Midbrain (tissue), 1 donor: ENCODE results near the gene SLC38A9.

ENCODE experiments used
- DNase-seq: peaks from one replicate; lab custom pipeline; 2025; lab: John Stamatoyannopoulos, UW

Gene SLC38A9

GRCh38 chr5:55650386-55650785 is 61.7 kb downstream of the SLC38A9 start:
- no peak for DNase-seq

- DNase-seq: no peak
Measured at GRCh38 chr5:55649963-55650362, 62.2 kb downstream of the SLC38A9 start.

DNA sequence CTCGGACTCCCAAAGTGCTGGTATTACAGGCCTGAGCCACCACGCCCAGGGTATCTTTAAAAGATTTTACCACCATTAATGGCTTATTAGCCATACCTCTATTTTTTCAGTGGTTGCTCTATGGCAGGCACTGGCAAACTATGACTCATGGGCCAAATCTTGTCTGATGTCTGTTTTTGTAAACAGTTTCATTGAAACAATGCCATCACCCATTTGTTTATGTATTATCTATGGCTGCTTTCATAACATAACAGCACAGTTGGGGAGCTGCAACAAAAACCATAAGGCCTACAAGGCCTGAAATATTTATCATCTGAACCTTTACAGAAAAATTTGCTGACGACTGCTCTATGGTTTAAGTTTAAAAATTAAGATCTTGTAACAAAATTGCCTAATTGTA is 66.8 kb downstream of the SLC38A9 start:
- no peak for DNase-seq

GRCh38 chr5:55638455-55638854 is 73.7 kb downstream of the SLC38A9 start:
- no peak for DNase-seq

DNA sequence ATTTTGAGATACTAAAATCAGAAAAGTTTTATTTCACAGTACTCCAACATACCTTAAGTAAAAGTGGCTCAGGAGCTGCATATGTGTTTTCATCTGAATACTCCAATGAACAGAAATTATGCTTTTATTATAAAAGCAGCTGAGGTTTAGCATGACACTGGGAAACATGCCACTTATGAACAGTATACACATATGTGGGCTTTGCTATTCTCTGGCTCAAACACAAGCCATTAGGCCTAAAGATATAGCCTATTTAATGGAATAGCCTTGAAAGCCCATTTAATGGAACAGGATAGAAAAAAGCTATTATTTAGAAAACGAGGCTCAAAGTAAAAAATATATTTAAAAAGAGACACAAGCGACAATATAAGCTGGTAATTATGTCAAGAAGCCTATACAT is 74.1 kb downstream of the SLC38A9 start:
- no peak for DNase-seq

DNA sequence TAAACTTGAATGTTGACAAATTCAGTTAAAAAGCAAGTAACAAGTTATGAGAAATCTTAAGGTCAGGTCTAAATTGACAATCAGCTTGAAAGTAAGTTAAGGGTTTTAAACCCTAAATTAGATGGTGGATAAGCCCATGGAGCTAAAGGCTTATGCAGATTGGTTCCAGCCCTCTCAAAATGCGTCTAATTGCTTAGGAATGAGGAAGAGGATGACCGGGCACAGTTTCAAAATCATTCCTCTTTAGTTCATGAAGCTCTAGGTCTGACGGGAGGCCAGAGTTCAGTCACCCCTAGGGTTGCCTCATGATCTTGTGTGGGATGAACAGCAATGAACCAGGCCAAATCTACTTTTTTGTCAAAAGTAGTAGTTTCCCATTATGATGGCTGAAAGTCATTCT is 75.4 kb downstream of the SLC38A9 start:
- no peak for DNase-seq

DNA sequence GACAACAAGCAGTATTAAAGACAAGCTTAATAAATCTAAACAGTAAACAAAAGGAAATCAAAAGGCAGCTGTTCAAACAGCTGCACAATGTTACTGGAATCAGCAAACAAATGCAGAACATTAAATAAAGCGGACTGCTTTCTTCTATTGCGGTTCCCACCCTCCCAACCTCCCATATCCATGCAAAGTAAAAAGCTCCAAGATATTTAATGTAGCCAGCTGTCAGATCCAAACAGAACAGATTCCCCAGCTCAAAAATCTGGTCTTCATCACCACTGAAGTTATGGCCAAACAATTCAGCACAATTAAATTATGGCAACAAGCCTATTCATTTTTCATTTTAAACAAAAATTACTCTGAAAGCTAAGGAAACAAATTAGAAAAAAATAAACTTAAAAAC is 75.9 kb downstream of the SLC38A9 start:
- no peak for DNase-seq

DNA sequence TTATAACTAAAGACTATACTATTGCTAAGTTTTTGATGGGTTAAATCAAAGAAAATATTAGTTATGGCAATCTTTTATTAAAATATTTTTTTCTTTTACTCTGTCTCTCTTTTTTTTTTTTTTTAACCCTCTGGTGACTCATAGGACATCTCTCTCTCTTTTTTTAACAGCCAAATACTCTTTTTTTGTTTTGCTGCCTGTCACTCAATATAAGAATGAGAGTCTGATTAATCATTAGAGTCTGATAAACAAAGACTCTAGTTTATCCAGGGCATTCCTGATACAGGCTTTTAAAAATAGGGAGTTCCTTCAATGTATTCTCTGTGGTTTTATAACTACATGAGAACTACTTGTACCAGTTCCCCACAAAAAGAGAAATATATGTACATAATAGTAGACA is 77.3 kb downstream of the SLC38A9 start:
- DNase-seq: no peak

DNA sequence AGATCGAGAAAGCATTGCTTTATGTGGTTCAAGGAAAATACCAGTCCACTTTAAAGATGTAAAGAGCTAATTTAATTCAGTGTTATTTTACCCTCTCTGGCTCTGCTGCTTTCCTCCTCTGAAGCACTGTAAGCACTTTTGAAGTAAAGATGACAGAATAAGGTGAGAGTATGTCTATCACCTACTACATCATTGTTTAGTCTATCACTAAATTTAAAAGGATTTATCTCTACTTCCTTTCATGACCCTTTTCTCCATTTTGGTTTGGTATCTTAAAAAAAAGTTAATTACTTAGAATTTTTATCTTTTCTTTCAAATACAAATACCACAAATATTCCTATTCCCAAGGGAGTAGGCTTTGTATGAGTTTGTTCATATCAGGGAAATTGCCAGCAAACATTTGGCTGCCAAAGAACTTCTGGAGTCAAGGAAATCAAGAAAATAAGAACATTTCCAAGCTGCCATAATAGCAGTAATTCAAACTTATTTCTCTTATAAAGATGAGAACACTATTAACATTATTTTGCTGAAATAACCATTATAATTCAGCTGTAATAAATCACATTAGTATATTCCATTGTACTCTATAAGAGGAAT is 77.8 kb downstream of the SLC38A9 start:
- DNase-seq: no peak

DNA sequence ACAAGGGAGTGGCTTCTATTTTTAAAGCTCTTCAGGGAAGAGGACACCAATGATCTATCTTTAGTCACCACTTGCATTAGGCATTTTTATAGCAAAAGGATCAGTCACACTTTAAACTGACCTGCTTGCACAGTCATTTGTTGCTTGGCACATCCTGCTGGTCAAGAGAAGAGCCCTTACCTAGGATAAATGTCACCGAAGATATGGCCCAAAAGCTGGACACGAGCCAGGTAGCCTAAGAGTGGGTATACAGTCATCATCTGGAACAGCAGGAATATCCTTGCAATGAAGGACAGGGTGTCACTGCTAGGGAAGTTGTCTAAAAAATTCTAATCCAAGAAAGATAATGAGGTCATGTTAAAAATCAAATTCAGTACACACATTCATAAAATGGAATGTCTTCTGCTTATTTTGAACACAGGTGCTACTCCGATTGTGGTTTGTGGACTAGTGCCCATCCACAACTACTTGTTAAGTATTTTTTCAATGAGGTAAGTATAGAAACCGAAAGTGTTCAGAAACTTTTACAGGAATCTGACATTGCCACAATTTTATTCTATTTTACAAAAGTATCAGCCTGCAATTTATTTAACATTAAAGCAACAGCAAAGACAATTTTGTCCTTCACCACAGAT is 78.4 kb downstream of the SLC38A9 start:
- DNase-seq: no peak

DNA sequence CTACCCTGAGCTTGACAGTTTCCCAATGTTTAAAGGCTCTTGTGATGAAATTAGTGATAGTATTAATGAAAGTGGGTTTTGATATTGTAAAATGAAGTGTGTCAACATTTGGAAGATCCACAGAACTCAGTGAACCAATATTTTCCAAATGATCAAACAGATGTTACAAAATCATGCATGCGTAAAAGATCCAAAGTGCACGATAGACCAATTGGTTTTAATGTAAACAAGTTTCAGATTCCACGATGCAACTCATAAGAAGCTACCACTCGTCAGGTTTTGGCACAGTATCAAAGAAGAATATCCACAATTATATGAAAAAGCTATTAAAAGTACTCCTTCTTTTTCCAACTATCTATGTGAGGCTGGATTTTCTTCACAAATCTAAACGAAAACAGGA is 82.3 kb downstream of the SLC38A9 start:
- no peak for DNase-seq

- no peak for DNase-seq
Measured at GRCh38 chr5:55626790-55627189, 85.3 kb downstream of the SLC38A9 start.

DNA sequence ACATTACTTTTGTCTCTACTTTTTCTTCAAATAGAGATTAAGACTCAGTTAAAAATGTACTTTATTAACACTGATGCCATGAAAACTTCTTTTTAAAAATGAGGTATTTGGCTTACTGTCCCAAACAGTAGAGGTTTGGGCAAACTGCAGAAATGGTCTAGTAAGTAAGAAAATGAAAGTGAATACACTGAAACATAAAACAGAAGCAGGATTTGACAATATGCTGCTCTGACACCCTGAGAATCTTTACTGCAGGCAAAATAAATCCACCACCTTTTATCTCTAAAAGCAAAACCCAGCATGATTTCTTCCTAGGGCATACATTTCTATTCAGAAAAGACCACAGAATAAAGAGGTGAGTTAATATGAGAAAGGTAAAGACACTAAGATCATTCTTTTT is 86.2 kb downstream of the SLC38A9 start:
- DNase-seq: no peak

GRCh38 chr5:55625589-55625909 is 86.6 kb downstream of the SLC38A9 start:
- DNase-seq: no peak

DNA sequence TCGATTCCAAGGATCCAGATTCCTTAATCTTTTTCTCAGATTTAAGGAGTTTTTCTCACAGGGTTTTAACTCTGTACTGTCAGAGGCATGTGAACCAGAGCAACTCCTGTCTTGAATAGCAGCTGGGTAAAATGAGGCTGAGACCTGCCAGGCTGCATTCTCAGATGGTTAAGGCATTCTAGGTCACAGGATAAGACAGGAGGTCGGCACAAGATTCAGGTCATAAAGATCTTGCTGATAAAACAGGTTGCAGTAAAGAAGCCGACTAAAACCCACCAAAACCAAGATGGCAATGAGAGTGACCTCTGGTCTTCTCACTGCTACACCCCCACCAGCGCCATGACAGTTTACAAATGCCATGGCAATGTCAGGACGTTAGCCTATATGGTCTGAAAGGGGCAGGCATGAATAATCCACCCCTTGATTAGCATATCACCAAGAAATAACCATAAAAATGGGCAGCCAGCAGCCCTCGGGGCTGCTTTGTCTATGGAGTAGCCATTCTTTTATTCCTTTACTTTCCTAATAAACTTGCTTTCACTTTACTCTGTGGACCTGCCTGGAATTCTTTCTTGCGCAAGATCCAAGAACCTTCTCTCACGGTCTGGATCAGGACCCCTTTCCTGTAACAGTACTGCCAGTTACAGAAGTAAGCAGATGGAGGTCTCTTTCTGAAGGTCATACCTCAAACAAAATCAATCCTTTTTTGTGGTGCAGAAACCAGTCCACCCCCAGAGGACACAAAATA is 87.1 kb downstream of the SLC38A9 start:
- DNase-seq: no peak

DNA sequence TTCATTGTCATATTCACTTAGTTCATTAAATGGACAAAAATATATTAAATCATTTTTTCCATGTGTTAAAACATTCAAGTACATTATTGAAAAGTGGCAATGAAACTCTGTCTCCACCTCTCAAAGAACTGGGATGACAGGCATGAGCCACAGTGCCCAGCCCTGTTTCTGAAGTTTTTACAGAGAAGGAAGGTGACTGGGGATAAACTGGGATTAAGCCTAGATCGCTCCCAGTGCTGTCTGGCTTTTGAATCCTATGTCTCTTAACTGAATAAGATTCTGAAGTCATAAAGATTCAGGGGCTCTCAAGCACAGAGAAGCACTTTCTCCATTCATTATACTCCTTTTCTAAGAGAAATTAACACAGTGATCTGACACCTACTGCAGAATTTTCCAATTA is 88.3 kb downstream of the SLC38A9 start:
- no peak for DNase-seq

DNA sequence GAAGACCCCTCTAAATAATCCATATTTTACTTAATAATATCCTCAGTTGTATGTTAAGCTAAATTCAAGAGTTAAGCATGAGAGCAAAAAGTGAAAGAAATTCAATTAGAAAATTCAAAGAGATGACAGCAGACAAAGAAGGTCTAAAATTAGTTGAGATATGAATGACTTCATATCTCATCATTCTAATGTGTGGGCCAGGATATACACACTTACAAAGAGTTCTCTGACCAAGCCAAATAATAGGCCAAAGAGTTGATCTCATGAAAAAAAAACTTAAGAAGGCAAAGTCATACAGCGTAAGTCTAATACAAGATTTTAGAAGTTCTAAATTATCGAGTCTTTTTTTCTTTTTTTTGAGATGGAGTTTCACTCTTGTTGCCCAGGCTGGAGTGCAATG is 89.7 kb downstream of the SLC38A9 start:
- DNase-seq: no peak

GRCh38 chr5:55621229-55621628 is 90.9 kb downstream of the SLC38A9 start:
- no peak for DNase-seq

DNA sequence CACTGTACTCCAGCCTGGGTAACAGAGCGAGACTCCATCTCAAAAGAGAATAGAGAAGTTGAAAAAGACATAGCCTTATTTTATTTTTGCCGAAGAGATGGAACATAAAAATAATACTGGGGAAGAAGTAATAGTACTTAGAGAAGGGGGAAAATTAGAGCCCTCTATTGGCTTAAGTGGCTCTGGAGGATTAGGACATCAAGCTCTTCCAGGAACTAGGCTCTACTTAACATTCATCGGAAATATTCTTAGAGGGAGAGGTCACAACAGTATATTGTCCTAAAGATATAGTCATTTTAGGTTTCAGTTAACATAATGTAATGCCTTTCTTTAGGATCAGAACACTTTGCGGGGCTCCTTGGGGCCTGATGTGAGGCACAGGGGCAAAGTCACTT is 91.4 kb downstream of the SLC38A9 start:
- DNase-seq: no peak

DNA sequence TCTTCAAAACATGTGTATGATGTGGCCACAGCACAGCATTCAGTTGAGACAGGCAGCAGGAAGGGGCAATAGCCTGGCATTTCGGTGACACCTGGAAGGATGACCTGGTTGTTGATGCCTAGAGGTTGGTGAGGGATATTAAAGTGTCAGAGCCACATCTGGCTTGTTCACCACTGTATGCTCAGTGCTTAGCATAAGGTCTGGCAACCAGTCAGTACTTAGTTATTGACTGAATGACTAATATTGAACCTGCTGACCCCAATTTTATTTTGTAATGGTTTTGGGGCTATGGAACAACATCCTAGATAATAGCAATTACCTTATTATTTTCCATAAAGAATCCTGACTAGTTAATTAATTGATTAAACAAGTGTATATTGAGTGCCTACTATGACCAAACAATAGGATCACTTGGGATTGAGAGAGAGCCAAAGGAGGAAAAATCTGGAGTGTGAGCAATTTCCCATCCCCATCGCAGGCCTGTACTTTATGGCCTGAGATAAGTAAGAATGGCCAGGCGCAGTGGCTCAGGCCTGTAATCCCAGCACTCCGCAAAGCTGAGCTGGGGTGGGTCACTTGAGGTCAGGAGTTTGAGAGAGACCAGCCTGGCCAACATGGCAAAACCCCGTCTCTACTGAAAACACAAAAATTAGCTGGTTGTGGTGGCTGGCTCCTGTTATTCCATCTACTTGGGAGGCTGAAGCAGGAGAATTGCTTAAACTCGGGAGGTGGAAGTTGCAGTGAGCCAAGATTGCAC is 91.9 kb downstream of the SLC38A9 start:
- no peak for DNase-seq

- DNase-seq: no peak
Measured at GRCh38 chr5:55618318-55618717, 93.8 kb downstream of the SLC38A9 start.

- DNase-seq: no peak
Measured at GRCh38 chr5:55613112-55613868, 98.8 kb downstream of the SLC38A9 start.
